CD8-positive, alpha-beta memory T cell (primary cell): ENCODE results near the gene SLC9A2. TPM values are rescaled to one million over a fixed set of nuclear protein-coding genes. Genes with fewer than 3 reads are reported as not detected.
A peak's percentile ranks its signal among the peaks of the same experiment; 100 is the strongest.

Experiments
- CTCF ChIA-PET: fragments of 350-600 bp; sonication (Branson Sonifier 250); formaldehyde crosslinking; loops from one replicate; lab custom pipeline; 2021; ENCODE audit warnings: antibody characterized with exemption; lab: Charles Lee
- POLR2A ChIA-PET: fragments of 350-600 bp; sonication (Branson Sonifier 250); formaldehyde crosslinking; loops from one replicate; lab custom pipeline; 2021; ENCODE audit warnings: antibody characterized with exemption; lab: Charles Lee
- DNase-seq, 5 donors: peaks; one replicate each; pipeline versions ENCODE4 v3.0.0 to v3.0.0-alpha.2; 2020 to 2022; ENCODE audit warnings: mixed read lengths in 1 of 5
- H3K27ac ChIP-seq: one replicate; pipeline ENCODE4 v1.7.0; 2013; ENCODE audit warnings: low read depth, mild to moderate bottlenecking, low read length, moderate library complexity
- H3K27me3 ChIP-seq: 2 replicates; pipeline ENCODE4 v1.7.0; 2013; ENCODE audit warnings: low read length, mild to moderate bottlenecking; ENCODE audit not compliant: insufficient read depth, poor library complexity, severe bottlenecking
- H3K36me3 ChIP-seq: 2 replicates; pipeline ENCODE4 v1.7.0; 2013; ENCODE audit warnings: mild to moderate bottlenecking, low read length, moderate library complexity; ENCODE audit not compliant: insufficient read depth
- H3K4me1 ChIP-seq: 2 replicates; pipeline ENCODE4 v1.7.0; 2013; ENCODE audit warnings: mild to moderate bottlenecking, low read length, moderate library complexity; ENCODE audit not compliant: insufficient read depth
- H3K4me3 ChIP-seq: 2 replicates; pipeline ENCODE4 v1.7.0; 2013; ENCODE audit warnings: mild to moderate bottlenecking, low read length
- H3K9me3 ChIP-seq: 2 replicates; pipeline ENCODE4 v1.7.0; 2013; ENCODE audit warnings: mild to moderate bottlenecking, low read length
- H3K27ac Mint-ChIP-seq, 8 donors: one replicate each; pipeline ENCODE4 v1.8.0; 2020 to 2021; ENCODE audit warnings: mixed read lengths in 8 of 8, mild to moderate bottlenecking in 6 of 8, inconsistent platforms in 3 of 8, moderate library complexity in 3 of 8
- H3K27me3 Mint-ChIP-seq, 2 donors: one replicate each; pipeline ENCODE4 v1.8.0; 2020 to 2021; ENCODE audit warnings: mixed read lengths in 2 of 2, mild to moderate bottlenecking in 1 of 2, moderate library complexity in 1 of 2
- H3K36me3 Mint-ChIP-seq, 3 donors: one replicate each; pipeline ENCODE4 v1.8.0; 2020 to 2021; ENCODE audit warnings: mixed read lengths in 3 of 3, inconsistent platforms in 1 of 3, mild to moderate bottlenecking in 1 of 3
- H3K4me1 Mint-ChIP-seq, 3 donors: one replicate each; pipeline ENCODE4 v1.8.0; 2020 to 2021; ENCODE audit warnings: mixed read lengths in 3 of 3, inconsistent platforms in 1 of 3, mild to moderate bottlenecking in 1 of 3
- H3K4me3 Mint-ChIP-seq, 7 donors: one replicate each; pipeline ENCODE4 v1.8.0; 2020 to 2021; ENCODE audit warnings: mixed read lengths in 7 of 7, mild to moderate bottlenecking in 6 of 7, moderate library complexity in 4 of 7, inconsistent platforms in 2 of 7
- H3K9me3 Mint-ChIP-seq, 5 donors: one replicate each; pipeline ENCODE4 v1.8.0; 2020 to 2022; ENCODE audit warnings: mixed read lengths in 5 of 5, mild to moderate bottlenecking in 3 of 5, moderate library complexity in 2 of 5, inconsistent platforms in 1 of 5
- polyA plus RNA-seq: library from polyadenylated mRNA; unstranded; fragments of 300-500 nt; fragmentation: Illumina TruSeq; gene quantifications from one replicate; pipeline ENCODE4 v1.2.3, GENCODE V29; 2021
- total RNA-seq, 2 experiments: library from RNA; stranded (reverse); gene quantifications; one replicate each; pipeline ENCODE4 v1.2.3, GENCODE V29; 2021

The SLC9A2 gene
- total RNA-seq (not detected), polyA plus RNA-seq (not detected)

GRCh38 chr2:102619414-102620319, at the start of gene SLC9A2:
Gene SLC9A2, plus strand, starts transcription at chr2:102619553. Its CDS starts 296 bp downstream, at chr2:102619849.
- H3K27me3 ChIP-seq, result peaks cover 18% of the 10 kb centered on the region
- DNase-seq, result no peak
- no peaks in the 10 kb centered on the region for H3K4me1 ChIP-seq
- no peaks in the 10 kb centered on the region for H3K9me3 ChIP-seq
- H3K27me3 Mint-ChIP-seq, result peaks cover 31 to 61% of the 10 kb centered on the region in 2 donors
- H3K9me3 Mint-ChIP-seq, result no peaks in the 10 kb centered on the region
- no peaks in the 10 kb centered on the region for H3K36me3 ChIP-seq
- CTCF ChIA-PET, result no interaction called here
- H3K4me1 Mint-ChIP-seq, result peaks cover 7 to 16% (median 10%) of the 10 kb centered on the region in 3 donors
- POLR2A ChIA-PET, result no interaction called here
- peak within 1 kb of the TSS; percentile 13 for H3K4me3 ChIP-seq
- H3K4me3 Mint-ChIP-seq, result peak within 1 kb of the TSS; percentile 3 to 80 (median 61)
- H3K36me3 Mint-ChIP-seq, result no peaks in the 10 kb centered on the region
- no peak within 1 kb of the TSS for H3K27ac Mint-ChIP-seq
- no peak within 1 kb of the TSS for H3K27ac ChIP-seq

- H3K36me3 Mint-ChIP-seq, result peaks cover 0 to 10% (median 1%) of the 10 kb centered on the region in 3 donors
- peaks cover 6 to 20% of the 10 kb centered on the region in 2 donors for H3K27me3 Mint-ChIP-seq
- H3K9me3 Mint-ChIP-seq, result peaks cover 20 to 26% (median 23%) of the 10 kb centered on the region in 5 donors
- Histone ChIP-seq H3K27ac (no peak overlapping the region), H3K4me1 (no peaks in the 10 kb centered on the region), H3K36me3 (no peaks in the 10 kb centered on the region), H3K27me3 (no peaks in the 10 kb centered on the region), H3K9me3 (no peaks in the 10 kb centered on the region), H3K4me3 (no peak overlapping the region)
- no peak overlapping the region for H3K27ac Mint-ChIP-seq
- ChIA-PET POLR2A (no interaction called here), CTCF (no interaction called here)
- H3K4me1 Mint-ChIP-seq, result no peaks in the 10 kb centered on the region
- no peak for DNase-seq
- no peak overlapping the region for H3K4me3 Mint-ChIP-seq
These were observed 43.5 kb upstream of the SLC9A2 start for GRCh38 chr2:102575888-102576287.

GRCh38 chr2:102578376-102578775, 41.0 kb upstream of the SLC9A2 start:
- H3K27ac Mint-ChIP-seq, result no peak overlapping the region
- no peak overlapping the region for H3K4me3 Mint-ChIP-seq
- H3K27me3 Mint-ChIP-seq, result peaks cover 6 to 29% of the 10 kb centered on the region in 2 donors
- DNase-seq, result no peak
- ChIA-PET CTCF (no interaction called here), POLR2A (no interaction called here)
- peaks cover 0 to 21% (median 1%) of the 10 kb centered on the region in 3 donors for H3K36me3 Mint-ChIP-seq
- Histone ChIP-seq H3K9me3 (no peaks in the 10 kb centered on the region), H3K4me1 (no peaks in the 10 kb centered on the region), H3K36me3 (no peaks in the 10 kb centered on the region), H3K4me3 (no peak overlapping the region), H3K27me3 (no peaks in the 10 kb centered on the region), H3K27ac (no peak overlapping the region)
- H3K9me3 Mint-ChIP-seq, result peaks cover 18 to 29% (median 21%) of the 10 kb centered on the region in 5 donors
- peaks cover 0 to 9% (median 4%) of the 10 kb centered on the region in 3 donors for H3K4me1 Mint-ChIP-seq

GRCh38 chr2:102581911-102582310, 37.4 kb upstream of the SLC9A2 start:
- H3K4me1 Mint-ChIP-seq, result peaks cover 0 to 9% (median 4%) of the 10 kb centered on the region in 3 donors
- POLR2A ChIA-PET, result no interaction called here
- peaks cover 0 to 19% (median 13%) of the 10 kb centered on the region in 5 donors for H3K9me3 Mint-ChIP-seq
- H3K36me3 Mint-ChIP-seq, result peaks cover 0 to 15% (median 1%) of the 10 kb centered on the region in 3 donors
- no peak for DNase-seq
- Histone ChIP-seq H3K27ac (no peak overlapping the region), H3K27me3 (no peaks in the 10 kb centered on the region), H3K4me3 (no peak overlapping the region), H3K36me3 (no peaks in the 10 kb centered on the region), H3K9me3 (no peaks in the 10 kb centered on the region), H3K4me1 (no peaks in the 10 kb centered on the region)
- CTCF ChIA-PET, result no interaction called here
- H3K27me3 Mint-ChIP-seq, result peaks cover 3 to 40% of the 10 kb centered on the region in 2 donors
- peak overlapping the region in 3 of 7 donors; percentile 8 to 32 (median 31) for H3K4me3 Mint-ChIP-seq
- peak overlapping the region in 1 of 8 donors; percentile 47 for H3K27ac Mint-ChIP-seq

- Mint-ChIP-seq H3K4me3 (no peak overlapping the region), H3K4me1 (peaks cover 0 to 9% (median 4%) of the 10 kb centered on the region in 3 donors), H3K36me3 (peaks cover 0 to 18% (median 1%) of the 10 kb centered on the region in 3 donors), H3K27ac (no peak overlapping the region), H3K27me3 (peaks cover 3 to 31% of the 10 kb centered on the region in 2 donors), H3K9me3 (peaks cover 0 to 17% (median 10%) of the 10 kb centered on the region in 5 donors)
- no peaks in the 10 kb centered on the region for H3K4me1 ChIP-seq
- POLR2A ChIA-PET, result no interaction called here
- CTCF ChIA-PET, result no interaction called here
- no peak for DNase-seq
- no peak overlapping the region for H3K27ac ChIP-seq
- H3K4me3 ChIP-seq, result no peak overlapping the region
- no peaks in the 10 kb centered on the region for H3K36me3 ChIP-seq
- H3K9me3 ChIP-seq, result no peaks in the 10 kb centered on the region
- H3K27me3 ChIP-seq, result no peaks in the 10 kb centered on the region
These were observed 36.5 kb upstream of the SLC9A2 start for GRCh38 chr2:102582845-102583244.

GRCh38 chr2:102585847-102586404, 33.4 kb upstream of the SLC9A2 start:
- POLR2A ChIA-PET, result no interaction called here
- no peak for DNase-seq
- H3K4me1 Mint-ChIP-seq, result peaks cover 0 to 9% (median 4%) of the 10 kb centered on the region in 3 donors

GRCh38 chr2:102588213-102588939, 31.0 kb upstream of the SLC9A2 start:
- Mint-ChIP-seq H3K4me1 (no peaks in the 10 kb centered on the region), H3K9me3 (no peaks in the 10 kb centered on the region), H3K27me3 (peaks cover 6 to 37% of the 10 kb centered on the region in 2 donors), H3K4me3 (no peak overlapping the region), H3K27ac (peak overlapping the region in 1 of 8 donors; percentile 3), H3K36me3 (peaks cover 0 to 3% (median 0%) of the 10 kb centered on the region in 3 donors)
- Histone ChIP-seq H3K4me1 (no peaks in the 10 kb centered on the region), H3K36me3 (no peaks in the 10 kb centered on the region), H3K4me3 (no peak overlapping the region), H3K9me3 (no peaks in the 10 kb centered on the region), H3K27me3 (no peaks in the 10 kb centered on the region), H3K27ac (no peak overlapping the region)
- CTCF ChIA-PET, result no interaction called here
- DNase-seq, result no peak
- POLR2A ChIA-PET, result no interaction called here

More at GRCh38 chr2:102585847-102586404, 33.4 kb upstream of the SLC9A2 start:
- CTCF ChIA-PET, result no interaction called here
- H3K36me3 Mint-ChIP-seq, result peaks cover 0 to 13% (median 0%) of the 10 kb centered on the region in 3 donors
- no peaks in the 10 kb centered on the region for H3K27me3 ChIP-seq
- H3K4me3 ChIP-seq, result no peak overlapping the region
- no peaks in the 10 kb centered on the region for H3K4me1 ChIP-seq
- no peak overlapping the region for H3K27ac Mint-ChIP-seq
- H3K27me3 Mint-ChIP-seq, result peaks cover 6 to 42% of the 10 kb centered on the region in 2 donors
- no peaks in the 10 kb centered on the region for H3K9me3 ChIP-seq
- H3K36me3 ChIP-seq, result no peaks in the 10 kb centered on the region
- no peak overlapping the region for H3K27ac ChIP-seq
- H3K9me3 Mint-ChIP-seq, result peaks cover 0 to 7% (median under 1%) of the 10 kb centered on the region in 5 donors
- H3K4me3 Mint-ChIP-seq, result no peak overlapping the region
